NCI-H2196 treated with DMSO at 0.1 percent for 48 hours (cell line): ENCODE data around the gene NLRX1.
A peak's percentile ranks its signal among the peaks of the same experiment; 100 is the strongest.
"Not testable (repeated sequence)": the region's sequence is repeated elsewhere in the genome, so short reads cannot be mapped to it uniquely, and the experiment has no call there.

Source experiments
- DNase-seq: peaks from one replicate; lab custom pipeline; 2025; ENCODE audit not compliant: unreplicated experiment; lab: John Stamatoyannopoulos, UW

Gene NLRX1

GRCh38 chr11:119185981-119186634 lies 17.6 kb downstream of the NLRX1 start:
- no peak for DNase-seq

- no peak for DNase-seq
Measured at GRCh38 chr11:119187123-119187892, 18.8 kb downstream of the NLRX1 start.

GRCh38 chr11:119188067-119188466 lies 19.5 kb downstream of the NLRX1 start:
- DNase-seq, result no peak

GRCh38 chr11:119188887-119189286 lies 20.4 kb downstream of the NLRX1 start:
- no peak for DNase-seq

- DNase-seq, result no peak
Measured at GRCh38 chr11:119189393-119189792, 20.9 kb downstream of the NLRX1 start.

GRCh38 chr11:119190531-119190930 lies 22.0 kb downstream of the NLRX1 start:
- DNase-seq, result no peak

- not testable (repeated sequence) for DNase-seq
Measured at GRCh38 chr11:119191265-119191664, 22.7 kb downstream of the NLRX1 start.

- DNase-seq, result no peak
Measured at GRCh38 chr11:119192111-119192510, 23.6 kb downstream of the NLRX1 start.

GRCh38 chr11:119193001-119193400 lies 24.5 kb downstream of the NLRX1 start:
- DNase-seq, result no peak

- DNase-seq, result no peak
Measured at GRCh38 chr11:119193626-119194025, 25.1 kb downstream of the NLRX1 start.

- DNase-seq, result no peak
Measured at GRCh38 chr11:119194811-119195440, 26.4 kb downstream of the NLRX1 start.

- DNase-seq, result peak; percentile 48
Measured at GRCh38 chr11:119195680-119196079, 27.2 kb downstream of the NLRX1 start.

- DNase-seq, result peak; percentile 85
Measured at GRCh38 chr11:119196833-119197483, 28.4 kb downstream of the NLRX1 start.

- no peak for DNase-seq
Measured at GRCh38 chr11:119198925-119199324, 30.4 kb downstream of the NLRX1 start.

- not testable (repeated sequence) for DNase-seq
Measured at GRCh38 chr11:119201236-119201635, 32.7 kb downstream of the NLRX1 start.

GRCh38 chr11:119202554-119202953 lies 34.0 kb downstream of the NLRX1 start:
- no peak for DNase-seq

- DNase-seq, result no peak
Measured at GRCh38 chr11:119204066-119204465, 35.5 kb downstream of the NLRX1 start.

- DNase-seq, result no peak
Measured at GRCh38 chr11:119205080-119205479, 36.6 kb downstream of the NLRX1 start.

GRCh38 chr11:119205574-119206510 lies 37.3 kb downstream of the NLRX1 start, which contains the start of gene CBL:
CBL (plus strand) TSS chr11:119206339; CDS start chr11:119206418, 79 bp downstream.
- peak; percentile 83 for DNase-seq
